Sigmoid colon (tissue), 7 donors: ENCODE results near the gene TMX1. TPM values are rescaled to one million over a fixed set of nuclear protein-coding genes. Genes with fewer than 3 reads are reported as not detected.

ENCODE experiments used
- DNase-seq: peaks from one replicate; pipeline ENCODE4 v3.0.0-alpha.2; 2019
- H3K27ac ChIP-seq, 4 donors: fragments of 200-600 bp; sonication (generic); one replicate each; pipeline ENCODE4 v1.5.1; 2016 to 2019; ENCODE audit warnings: mild to moderate bottlenecking in 1 of 4
- H3K27me3 ChIP-seq, 3 donors: fragments of 200-600 bp; sonication (generic); one replicate each; pipeline ENCODE4 v1.5.1; 2019; ENCODE audit warnings: mild to moderate bottlenecking in 1 of 3
- H3K36me3 ChIP-seq, 4 donors: fragments of 200-600 bp; sonication (generic); one replicate each; pipeline ENCODE4 v1.5.1; 2016 to 2019
- H3K4me1 ChIP-seq, 4 donors: fragments of 200-600 bp; sonication (generic); one replicate each; pipeline ENCODE4 v1.5.1; 2017 to 2019
- H3K4me3 ChIP-seq, 4 donors: fragments of 200-600 bp; sonication (generic); one replicate each; pipeline ENCODE4 v1.5.1; 2017 to 2019; ENCODE audit warnings: mild to moderate bottlenecking in 2 of 4, moderate library complexity in 1 of 4
- H3K9me3 ChIP-seq, 4 donors: fragments of 200-600 bp in 3 of 4; sonication (generic) in 3 of 4; one replicate each; pipeline versions ENCODE4 v1.5.1 to v1.6.1; 2013 to 2019
- EP300 ChIP-seq, 4 donors: sonication (generic); formaldehyde crosslinking; IDR thresholded peaks; one replicate each; pipeline ENCODE4 v1.6.1; 2017; ENCODE audit warnings: antibody characterized with exemption in 4 of 4
- POLR2A ChIP-seq, 2 donors: fragments of 450-650 bp; IDR thresholded peaks; one replicate each; pipeline ENCODE4 v1.6.1; 2016; ENCODE audit warnings: antibody characterized with exemption in 2 of 2, mild to moderate bottlenecking in 2 of 2, moderate library complexity in 2 of 2
- POLR2AphosphoS5 ChIP-seq, 4 donors: sonication (generic); formaldehyde crosslinking; IDR thresholded peaks; one replicate each; pipeline ENCODE4 v1.6.1; 2017; ENCODE audit warnings: antibody characterized with exemption in 4 of 4
- WGBS, 2 donors: extraction: QIAGEN DNeasy Blood & Tissue Kit; methylation state at CpG; one replicate each; pipeline ENCODE4 v1.1.7; 2013; 5-methylcytosine and 5-hydroxymethylcytosine counted together
- intact Hi-C: fragments of 100-400 bp; cut with DNase I; formaldehyde crosslinking; loops from one replicate; pipeline ENCODE4 v1.15.1; 2023
- polyA plus RNA-seq, 3 donors: library from polyadenylated mRNA; stranded (reverse); fragments of 200-250 nt; gene quantifications; one replicate each; pipeline ENCODE4 v1.2.3, GENCODE V29; 2013
- total RNA-seq, 4 donors: library from RNA; depleted of rRNA; stranded (reverse); fragments of >200 nt; gene quantifications; one replicate each; pipeline ENCODE4 v1.1.0, GENCODE V29; 2016
- TF ChIP-seq, protein P1 (sequence below), 4 experiments: fragments of 450-650 bp in 3 of 4; fragments of 200-600 bp in 1 of 4; IDR thresholded peaks; one replicate each; pipeline ENCODE4 v1.5.1; 2016 to 2019; ENCODE audit warnings: antibody characterized with exemption in 4 of 4, mild to moderate bottlenecking in 3 of 4, moderate library complexity in 2 of 4
- donor health status: healthy with polysubstance abuse.
- donor health status: Bipolar disorder and iron deficiency.
- donor health status: healthy.

The TMX1 gene
- total and polyA plus RNA-seq, 7 donors = 5.4 to 38.3 (median 21.2) TPM

GRCh38 chr14:51293149-51293911 lies 53.3 kb downstream of the TMX1 start:
- peaks cover 0 to 23% (median 16%) of the 10 kb centered on the region in 4 donors for H3K4me1 ChIP-seq
- no peaks in the 10 kb centered on the region for H3K9me3 ChIP-seq
- WGBS, 2 donors = 65 to 68% methylated on average over 7 of the region's 7 CpGs
- intact Hi-C loops = no loop called here
- no peak overlapping the region for H3K4me3 ChIP-seq
- no peaks in the 10 kb centered on the region for H3K27me3 ChIP-seq
- no peaks in the 10 kb centered on the region for H3K36me3 ChIP-seq
- peak; percentile 74 for DNase-seq
- peak in 2 of 4 donors; percentile 25 to 42 for TF ChIP-seq POLR2AphosphoS5 (IDR thresholded peaks at IDR 0.05)
- TF ChIP-seq EP300 (IDR thresholded peaks at IDR 0.05) = no peak
- TF ChIP-seq POLR2A (IDR thresholded peaks at IDR 0.05) = no peak
- peak overlapping the region; percentile 26 to 68 (median 64) for H3K27ac ChIP-seq

DNA sequence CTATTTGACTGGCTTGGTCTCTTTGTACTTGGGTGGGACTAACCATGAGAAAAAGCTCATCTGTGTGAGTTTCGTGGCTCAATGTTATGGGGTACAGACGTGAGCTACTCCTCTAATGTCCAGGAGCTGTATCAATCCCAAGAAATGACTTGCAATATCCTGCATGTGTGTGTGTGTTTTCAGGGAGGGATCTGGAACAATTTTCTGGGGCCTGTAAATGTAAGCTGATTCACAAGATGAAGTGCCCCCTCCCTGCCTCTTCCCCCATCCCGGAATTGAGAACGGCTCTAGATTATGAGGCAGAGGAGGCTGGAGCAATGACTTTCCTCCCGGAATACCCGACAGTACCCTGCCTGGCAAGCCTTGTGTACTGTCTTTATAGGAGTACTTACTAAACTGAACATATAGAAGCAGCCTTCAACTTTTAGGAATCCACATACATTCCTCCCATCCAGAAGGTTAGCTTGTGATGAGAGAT lies 53.9 kb downstream of the TMX1 start:
- intact Hi-C loops = no loop called here
- H3K9me3 ChIP-seq = no peaks in the 10 kb centered on the region
- 80 to 81% methylated on average over 6 of the region's 6 CpGs for WGBS, 2 donors
- H3K4me3 ChIP-seq = no peak overlapping the region
- no peak for DNase-seq
- H3K4me1 ChIP-seq = peaks cover 0 to 23% (median 16%) of the 10 kb centered on the region in 4 donors
- no peak for TF ChIP-seq POLR2A (IDR thresholded peaks at IDR 0.05)
- TF ChIP-seq POLR2AphosphoS5 (IDR thresholded peaks at IDR 0.05) = no peak
- TF ChIP-seq, protein P1, sequence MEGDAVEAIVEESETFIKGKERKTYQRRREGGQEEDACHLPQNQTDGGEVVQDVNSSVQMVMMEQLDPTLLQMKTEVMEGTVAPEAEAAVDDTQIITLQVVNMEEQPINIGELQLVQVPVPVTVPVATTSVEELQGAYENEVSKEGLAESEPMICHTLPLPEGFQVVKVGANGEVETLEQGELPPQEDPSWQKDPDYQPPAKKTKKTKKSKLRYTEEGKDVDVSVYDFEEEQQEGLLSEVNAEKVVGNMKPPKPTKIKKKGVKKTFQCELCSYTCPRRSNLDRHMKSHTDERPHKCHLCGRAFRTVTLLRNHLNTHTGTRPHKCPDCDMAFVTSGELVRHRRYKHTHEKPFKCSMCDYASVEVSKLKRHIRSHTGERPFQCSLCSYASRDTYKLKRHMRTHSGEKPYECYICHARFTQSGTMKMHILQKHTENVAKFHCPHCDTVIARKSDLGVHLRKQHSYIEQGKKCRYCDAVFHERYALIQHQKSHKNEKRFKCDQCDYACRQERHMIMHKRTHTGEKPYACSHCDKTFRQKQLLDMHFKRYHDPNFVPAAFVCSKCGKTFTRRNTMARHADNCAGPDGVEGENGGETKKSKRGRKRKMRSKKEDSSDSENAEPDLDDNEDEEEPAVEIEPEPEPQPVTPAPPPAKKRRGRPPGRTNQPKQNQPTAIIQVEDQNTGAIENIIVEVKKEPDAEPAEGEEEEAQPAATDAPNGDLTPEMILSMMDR (IDR thresholded peaks at IDR 0.05) = no peak
- TF ChIP-seq EP300 (IDR thresholded peaks at IDR 0.05) = no peak
- no peaks in the 10 kb centered on the region for H3K27me3 ChIP-seq
- H3K36me3 ChIP-seq = no peaks in the 10 kb centered on the region
- H3K27ac ChIP-seq = peak overlapping the region in 3 of 4 donors; percentile 62 to 68 (median 67)

- Histone ChIP-seq H3K4me1 (peaks cover 0 to 28% (median 19%) of the 10 kb centered on the region in 4 donors), H3K27me3 (no peaks in the 10 kb centered on the region), H3K4me3 (no peak overlapping the region), H3K36me3 (no peaks in the 10 kb centered on the region), H3K27ac (no peak overlapping the region), H3K9me3 (no peaks in the 10 kb centered on the region)
- 72 to 81% methylated on average over 6 of the region's 6 CpGs for WGBS, 2 donors
- DNase-seq = no peak
- TF ChIP-seq POLR2A (IDR thresholded peaks at IDR 0.05) = no peak
- TF ChIP-seq EP300 (IDR thresholded peaks at IDR 0.05) = no peak
- intact Hi-C loops = no loop called here
Observed at GRCh38 chr14:51294951-51295525, 55.0 kb downstream of the TMX1 start.

DNA sequence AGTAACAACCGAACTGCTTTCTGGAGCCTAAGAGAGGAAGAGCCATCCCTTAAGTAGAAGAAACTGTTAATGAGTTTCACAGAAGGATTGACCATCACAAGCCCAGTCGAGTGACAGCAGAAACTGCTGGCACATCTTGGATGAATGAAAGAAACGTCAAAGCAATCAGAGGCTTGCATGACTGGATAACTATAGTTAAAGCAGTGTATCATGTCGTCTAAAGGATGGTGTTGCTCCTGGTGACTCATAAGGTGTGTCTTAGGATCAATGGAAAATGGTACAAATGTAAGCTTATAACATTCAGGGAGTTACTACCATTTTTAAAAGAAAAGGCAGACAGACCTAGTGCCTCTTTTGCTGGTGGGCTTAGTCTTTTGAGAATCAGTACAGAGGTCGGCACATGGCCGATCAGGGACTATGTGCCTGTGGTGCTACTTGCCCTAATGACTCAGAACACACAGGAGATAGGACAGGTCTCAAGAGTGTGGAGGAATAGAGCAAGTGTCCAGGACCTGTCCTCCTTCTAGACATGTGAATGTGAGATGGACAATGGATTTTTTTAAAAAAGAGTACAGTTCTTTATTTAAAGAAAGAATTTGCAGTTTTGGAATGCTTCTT lies 55.7 kb downstream of the TMX1 start:
- TF ChIP-seq POLR2AphosphoS5 (IDR thresholded peaks at IDR 0.05) (no peak), POLR2A (IDR thresholded peaks at IDR 0.05) (no peak), EP300 (IDR thresholded peaks at IDR 0.05) (no peak)
- TF ChIP-seq, protein P1 (IDR thresholded peaks at IDR 0.05) = no peak
- Histone ChIP-seq H3K9me3 (no peaks in the 10 kb centered on the region), H3K4me3 (no peak overlapping the region), H3K27me3 (no peaks in the 10 kb centered on the region), H3K4me1 (peaks cover 0 to 28% (median 19%) of the 10 kb centered on the region in 4 donors), H3K27ac (no peak overlapping the region), H3K36me3 (no peaks in the 10 kb centered on the region)
- 76 to 88% methylated on average over 6 of the region's 6 CpGs for WGBS, 2 donors
- intact Hi-C loops = no loop called here
- DNase-seq = no peak

GRCh38 chr14:51297066-51297465 lies 57.0 kb downstream of the TMX1 start:
- intact Hi-C loops = no loop called here
- no peak for DNase-seq
- Histone ChIP-seq H3K36me3 (no peaks in the 10 kb centered on the region), H3K27ac (no peak overlapping the region), H3K4me3 (no peak overlapping the region), H3K9me3 (no peaks in the 10 kb centered on the region), H3K27me3 (no peaks in the 10 kb centered on the region), H3K4me1 (peaks cover 0 to 25% (median 19%) of the 10 kb centered on the region in 4 donors)
- WGBS, 2 donors = 90 to 97% methylated on average over 3 of the region's 3 CpGs
- TF ChIP-seq POLR2A (IDR thresholded peaks at IDR 0.05) (no peak), POLR2AphosphoS5 (IDR thresholded peaks at IDR 0.05) (no peak), EP300 (IDR thresholded peaks at IDR 0.05) (no peak)
- TF ChIP-seq, protein P1 (IDR thresholded peaks at IDR 0.05) = no peak
